HG03064 (cell line): Measurements from ENCODE around the gene CCDC88C.
"Not testable (repeated sequence)": the region's sequence is repeated elsewhere in the genome, so short reads cannot be mapped to it uniquely, and the experiment has no call there.

Source experiments
- ATAC-seq: cut with Tn5 transposase; IDR thresholded peaks from one replicate; pipeline ENCODE4 v1.9.1; 2021; ENCODE audit warnings: low read depth; ENCODE audit not compliant: unreplicated experiment

Gene CCDC88C

DNA sequence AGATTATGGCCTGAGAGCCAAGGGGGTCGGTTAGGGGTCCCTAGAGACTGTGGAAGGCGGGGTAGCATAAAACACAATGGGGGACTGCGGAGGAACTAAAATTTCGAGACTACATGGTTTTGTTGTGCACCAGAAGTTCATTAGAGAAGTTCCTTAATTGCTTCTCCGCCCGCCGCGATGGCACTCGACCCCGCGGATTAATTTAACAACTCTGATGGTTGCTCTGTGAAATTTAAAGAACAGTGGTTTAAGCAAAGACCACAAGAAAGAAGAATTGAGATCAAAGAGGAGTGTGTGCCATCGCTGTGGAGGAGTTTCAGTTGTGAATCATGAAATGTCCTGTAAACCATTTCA, 1.4 kb upstream of the CCDC88C start:
- ATAC-seq: no peak

DNA sequence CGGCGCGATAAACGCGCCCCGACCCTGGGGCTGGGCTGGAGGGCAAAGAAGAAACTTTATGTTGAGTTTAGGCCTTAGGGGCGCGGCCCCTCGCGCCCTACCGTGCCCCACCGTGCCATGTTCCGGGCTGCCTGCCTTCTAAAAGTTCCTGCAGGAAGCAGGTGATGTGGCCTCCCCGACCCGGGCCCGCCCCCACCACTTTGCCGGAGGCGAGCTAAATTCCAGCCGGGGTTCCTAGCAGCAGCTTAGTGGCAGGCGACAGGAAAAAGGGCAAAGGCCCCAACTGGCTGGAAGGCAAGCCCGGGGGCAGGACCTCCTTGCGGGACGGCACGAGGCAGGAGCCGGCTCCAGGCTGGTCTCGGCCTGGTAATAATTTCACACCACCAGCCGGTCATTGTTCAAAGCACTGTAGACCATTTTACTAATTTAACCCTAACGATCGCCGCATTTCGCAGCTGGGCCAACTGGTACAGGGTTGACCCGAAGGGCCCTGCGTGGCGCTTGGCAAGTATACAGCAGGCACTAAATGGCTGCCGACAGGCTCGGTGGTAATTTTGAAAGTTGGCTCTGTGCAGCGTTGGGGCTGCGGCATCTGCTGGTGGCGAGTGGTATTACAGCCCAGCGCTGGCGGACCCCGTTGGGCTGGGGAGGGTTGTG, 895 bp upstream of the CCDC88C start:
- no peak for ATAC-seq

DNA sequence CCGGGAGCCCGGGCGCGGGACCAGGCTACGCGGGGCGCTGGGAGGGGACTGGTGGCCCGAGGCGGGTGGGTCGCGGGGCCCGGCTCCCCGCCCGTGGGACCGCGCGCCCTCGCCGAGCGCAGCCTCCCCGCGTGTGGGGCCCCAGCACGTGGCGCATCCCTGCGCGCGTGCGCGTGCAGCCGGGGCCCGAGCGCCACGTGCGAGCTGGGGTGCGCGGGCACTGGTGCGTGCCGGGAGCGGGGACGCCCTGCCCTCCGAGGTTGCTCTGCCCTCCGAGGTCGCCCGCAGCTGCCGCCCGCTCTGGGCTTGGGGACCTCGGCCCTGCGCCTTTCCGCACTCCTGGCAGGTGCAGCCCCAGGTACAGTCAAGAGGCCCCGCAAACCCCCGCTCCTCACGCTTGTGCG, 365 bp upstream of the CCDC88C start:
- ATAC-seq: peak; percentile 22

DNA sequence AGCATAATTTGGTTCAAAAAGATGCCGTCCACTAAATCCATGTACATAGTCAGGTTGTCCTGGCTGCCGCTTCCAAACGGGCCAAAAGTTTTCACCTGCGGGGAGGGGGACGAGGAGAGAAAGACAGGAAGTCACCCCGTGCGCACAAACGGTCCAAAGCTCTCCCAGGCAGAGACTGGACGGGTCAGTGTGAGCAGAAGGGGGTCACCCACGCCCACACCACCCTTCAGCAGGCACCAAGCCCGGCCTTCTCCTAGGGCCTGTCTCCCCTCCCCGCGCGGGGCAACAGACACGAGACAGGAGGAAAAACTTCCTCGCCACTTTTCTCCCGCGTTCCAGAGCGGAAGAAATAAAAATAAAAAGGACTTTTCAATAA, 888 bp downstream of the CCDC88C start:
- ATAC-seq: no peak

DNA sequence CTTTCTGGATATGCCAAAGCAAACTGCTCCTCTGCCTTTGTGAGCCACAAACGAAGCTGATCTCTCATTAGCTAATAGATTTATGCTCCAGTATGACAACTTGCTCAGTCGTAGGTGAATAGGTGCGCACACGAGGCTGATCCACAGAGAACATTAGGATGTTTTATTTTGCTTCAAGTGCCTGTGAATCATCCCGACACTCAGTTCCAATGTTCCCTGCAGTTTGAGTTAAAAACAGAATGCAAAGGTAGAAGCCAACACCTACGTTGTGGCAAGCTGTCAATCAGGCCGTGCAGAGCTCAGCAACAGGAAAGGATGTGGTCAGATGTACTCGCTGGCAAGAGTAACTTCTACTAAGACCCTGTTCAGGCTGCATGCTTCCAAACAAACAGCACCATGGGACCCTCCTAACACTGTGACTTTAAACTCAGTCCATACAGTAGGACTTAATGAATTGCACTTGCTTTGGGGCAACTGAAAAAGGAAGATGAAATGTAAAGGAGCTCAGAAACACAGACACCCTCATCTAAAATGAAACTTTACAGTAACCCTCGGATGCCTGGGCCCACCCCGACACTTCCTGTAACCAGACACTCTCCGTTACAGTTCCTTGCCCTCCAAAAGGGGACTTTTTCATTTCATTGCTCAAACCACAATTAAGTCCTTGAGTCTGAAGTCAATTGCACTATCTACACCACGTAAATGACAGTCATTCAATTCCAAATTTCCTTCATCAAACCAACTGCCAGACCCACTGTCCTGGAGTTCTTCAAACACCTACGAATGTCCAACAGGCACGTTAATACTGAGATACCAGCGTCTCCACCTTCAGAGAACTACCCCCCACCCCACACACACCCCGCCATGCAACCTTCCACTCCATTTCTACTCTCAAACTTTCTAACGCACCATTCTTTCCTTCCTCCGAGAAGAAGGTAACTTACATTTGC, 1.6 kb downstream of the CCDC88C start:
- ATAC-seq: peak; percentile 47

DNA sequence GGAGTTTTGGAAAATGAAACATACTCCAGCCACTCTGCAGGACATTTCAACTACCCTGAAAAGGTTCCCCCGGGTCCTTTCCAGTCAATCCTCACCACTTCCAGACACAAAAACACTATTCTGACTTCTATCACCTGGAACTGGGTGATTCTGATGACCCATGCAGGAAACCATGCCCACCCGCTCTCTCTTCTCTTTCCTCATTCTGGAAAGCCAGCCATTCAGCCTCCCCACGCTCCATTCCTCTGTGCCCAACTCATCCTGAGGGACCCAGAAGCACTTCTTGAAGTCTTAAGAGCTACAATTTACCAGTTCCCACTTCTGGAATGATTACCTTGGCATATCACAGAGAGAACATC, 3.2 kb downstream of the CCDC88C start:
- ATAC-seq: no peak

DNA sequence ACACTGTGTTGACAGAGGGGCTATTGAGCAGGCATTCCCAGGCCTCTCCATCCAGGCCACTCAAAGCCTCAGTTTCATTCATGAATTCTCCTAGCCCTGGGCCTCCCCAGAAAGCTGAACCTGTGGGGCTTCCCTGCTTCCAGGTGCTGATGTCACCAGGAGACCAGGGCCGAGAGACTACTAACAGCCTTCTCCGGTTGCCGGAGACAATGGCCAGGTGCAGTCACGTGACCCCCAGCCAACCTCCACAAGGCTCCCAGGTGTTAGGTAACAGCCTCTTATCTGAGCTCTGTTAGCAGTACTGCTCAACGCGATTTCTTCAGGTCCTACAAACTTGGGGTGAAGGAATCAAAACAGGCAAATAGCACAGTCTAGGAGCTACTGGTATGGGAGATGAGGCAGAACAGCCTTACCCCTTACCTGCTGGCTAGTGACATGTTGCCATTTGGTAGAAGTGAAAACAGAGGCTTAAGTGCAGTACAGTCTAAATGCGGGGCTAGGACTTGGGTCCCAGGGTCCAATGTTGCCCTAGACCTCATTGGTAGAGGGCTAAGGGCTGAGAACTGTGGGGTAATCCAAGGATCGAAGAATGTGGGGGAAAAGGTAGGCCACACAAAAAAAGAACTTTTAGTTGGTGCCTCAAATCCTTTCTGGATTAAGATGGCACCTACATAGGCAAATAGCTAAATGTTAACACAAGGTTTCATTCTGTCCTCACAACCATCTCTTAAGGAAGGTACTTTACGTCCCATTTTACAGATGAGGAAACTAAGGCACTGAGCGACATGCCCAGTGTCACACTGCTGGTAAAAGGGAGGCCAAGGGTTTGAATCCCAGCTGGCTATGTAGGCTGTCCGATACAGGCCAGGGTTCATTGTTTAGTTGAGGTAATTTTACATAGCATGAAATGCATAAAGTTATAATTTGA, 3.8 kb downstream of the CCDC88C start:
- ATAC-seq: no peak

DNA sequence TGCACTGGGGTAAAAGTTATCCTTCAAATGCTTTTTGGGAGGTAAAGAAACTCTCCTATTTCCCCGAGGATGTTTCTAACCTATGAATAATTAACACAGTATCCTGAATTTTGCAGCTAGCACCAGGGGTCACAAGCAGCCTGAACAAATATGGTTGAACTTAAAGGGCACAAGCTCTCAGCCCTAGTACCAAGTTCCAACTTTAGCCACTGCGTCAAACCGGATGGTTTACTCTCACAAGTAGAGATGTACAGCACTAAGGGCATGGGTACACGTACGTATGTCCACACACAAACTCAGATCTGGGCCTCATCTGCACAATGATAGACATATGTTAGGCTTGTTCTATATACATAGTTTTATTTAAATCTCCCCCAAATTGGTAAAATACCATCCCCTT, 4.7 kb downstream of the CCDC88C start:
- ATAC-seq: no peak

DNA sequence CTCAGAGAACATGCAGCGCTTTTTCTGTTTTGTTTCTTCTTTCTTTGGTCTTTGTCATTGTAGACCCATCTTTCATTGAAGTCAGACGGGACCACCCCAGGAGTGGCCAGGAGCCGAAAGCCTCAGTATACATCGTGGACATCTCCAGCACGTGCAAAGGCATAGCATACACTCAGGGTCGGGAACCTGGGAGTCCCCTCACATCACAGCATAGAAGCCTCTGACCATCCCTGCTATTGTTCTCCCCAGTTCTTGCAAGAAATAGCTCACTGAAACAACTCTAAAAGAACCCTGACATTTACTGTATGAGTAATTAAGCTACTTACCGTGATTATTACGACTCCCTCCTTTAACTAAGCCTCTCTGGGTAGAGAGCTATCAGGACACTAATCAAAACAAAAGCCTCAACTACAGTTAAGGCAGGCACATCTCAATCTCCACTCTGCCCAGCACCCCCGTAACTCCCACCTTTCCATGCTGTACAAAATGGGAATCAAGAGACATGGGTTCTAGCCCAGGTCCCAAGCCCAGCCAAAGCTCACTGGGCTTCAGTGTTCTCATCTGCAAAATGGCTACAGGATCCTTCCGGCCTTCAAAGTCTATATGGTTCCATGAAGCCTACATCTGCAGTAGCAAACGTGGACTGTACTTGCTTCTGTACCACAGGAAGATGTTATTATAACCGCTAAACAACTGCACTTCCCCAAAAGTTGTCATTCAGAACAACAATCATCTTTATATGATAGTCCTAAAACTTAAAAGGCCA, 6.7 kb downstream of the CCDC88C start:
- no peak for ATAC-seq

DNA sequence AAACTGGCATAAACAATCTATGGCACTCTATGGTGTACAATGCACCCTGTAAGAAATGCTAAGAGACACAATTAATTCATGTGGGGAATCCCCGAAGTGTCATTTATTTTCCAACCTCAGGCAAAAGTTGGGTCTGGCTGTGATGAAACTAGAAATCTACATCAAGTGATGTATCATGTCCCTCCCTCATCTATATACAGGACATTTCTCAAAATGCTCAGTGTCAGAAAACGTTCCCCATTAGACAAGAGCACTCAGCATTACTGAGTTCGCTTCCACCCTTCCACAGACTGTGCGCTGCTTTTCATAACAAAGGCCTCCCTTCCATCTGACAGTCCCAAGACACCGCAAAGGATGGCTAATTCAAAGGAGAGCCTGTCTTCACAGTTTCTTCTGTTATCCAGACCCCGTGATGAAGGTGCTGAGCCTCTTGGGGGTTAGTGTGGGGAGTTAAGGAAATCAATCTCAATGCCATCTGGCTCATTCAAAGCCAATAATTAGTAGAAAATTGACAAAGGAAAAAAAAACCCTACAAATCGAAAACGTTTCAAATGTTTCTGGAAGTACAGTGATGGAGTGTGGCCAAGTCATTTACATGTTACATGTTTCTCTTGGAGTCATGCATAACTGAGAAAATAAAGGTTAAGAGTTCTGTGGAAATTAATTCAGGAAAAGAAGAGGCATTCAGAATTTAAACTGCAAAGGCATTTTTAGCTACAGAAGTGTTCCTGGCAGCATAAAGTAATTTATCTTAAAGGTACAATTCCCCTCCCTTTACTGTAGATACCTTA, 7.5 kb downstream of the CCDC88C start:
- no peak for ATAC-seq

DNA sequence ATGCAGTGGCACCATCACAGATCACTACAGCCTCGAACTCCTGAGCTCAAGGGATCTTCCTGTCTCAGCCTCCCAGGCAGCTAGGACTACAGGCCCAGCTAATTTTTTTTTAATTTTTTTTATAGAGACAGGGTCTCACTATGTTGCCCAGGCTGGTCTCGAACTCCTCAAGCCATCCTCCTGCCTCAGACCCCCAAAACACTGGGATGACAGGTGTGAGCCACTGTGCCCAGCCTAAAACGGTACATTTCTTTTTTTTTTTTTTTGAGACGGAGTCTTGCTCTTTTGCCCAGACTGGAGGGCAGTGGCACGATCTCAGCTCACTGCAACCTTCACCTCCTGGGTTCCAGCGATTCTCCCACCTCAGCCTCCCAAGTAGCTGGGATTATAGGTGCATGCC, 8.4 kb downstream of the CCDC88C start:
- not testable (repeated sequence) for ATAC-seq

DNA sequence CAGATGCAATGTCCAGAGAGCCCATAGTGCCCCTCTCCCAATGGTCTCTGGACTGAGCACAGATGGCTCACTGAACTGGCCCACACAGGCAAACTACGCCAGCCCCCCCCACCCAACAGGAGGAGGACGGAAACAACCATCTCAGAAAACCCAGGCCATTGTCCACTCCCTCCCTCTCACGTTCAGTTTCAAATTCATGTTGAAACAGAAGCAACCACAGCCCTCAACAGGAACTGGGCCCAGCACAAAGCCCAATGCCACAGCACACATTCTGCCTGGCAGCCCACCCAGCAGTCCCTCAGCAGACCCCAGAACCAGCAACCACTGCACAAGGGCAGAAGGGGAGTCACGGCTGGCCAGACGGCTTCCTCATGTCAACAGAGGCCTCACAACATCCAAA, 10.6 kb downstream of the CCDC88C start:
- ATAC-seq: no peak

DNA sequence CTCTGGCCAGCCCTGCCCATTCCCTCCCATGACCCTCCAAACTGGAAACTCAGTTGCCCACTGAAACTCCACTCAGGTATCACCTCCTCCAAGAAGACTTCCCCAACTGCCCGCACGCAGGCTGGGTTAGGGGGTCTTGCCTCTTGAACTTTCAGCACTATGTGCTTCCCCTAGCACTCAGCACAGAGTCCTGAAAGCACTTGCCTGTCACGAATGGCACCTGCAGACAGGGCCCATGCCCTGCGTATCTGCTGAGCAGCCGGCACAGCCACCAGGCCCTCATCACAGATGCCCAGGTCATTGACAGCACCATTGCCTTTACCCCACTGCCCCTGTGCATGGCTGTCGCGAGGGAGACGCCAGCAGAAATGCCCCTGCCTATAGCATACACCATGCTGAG, 11.2 kb downstream of the CCDC88C start:
- ATAC-seq: no peak

DNA sequence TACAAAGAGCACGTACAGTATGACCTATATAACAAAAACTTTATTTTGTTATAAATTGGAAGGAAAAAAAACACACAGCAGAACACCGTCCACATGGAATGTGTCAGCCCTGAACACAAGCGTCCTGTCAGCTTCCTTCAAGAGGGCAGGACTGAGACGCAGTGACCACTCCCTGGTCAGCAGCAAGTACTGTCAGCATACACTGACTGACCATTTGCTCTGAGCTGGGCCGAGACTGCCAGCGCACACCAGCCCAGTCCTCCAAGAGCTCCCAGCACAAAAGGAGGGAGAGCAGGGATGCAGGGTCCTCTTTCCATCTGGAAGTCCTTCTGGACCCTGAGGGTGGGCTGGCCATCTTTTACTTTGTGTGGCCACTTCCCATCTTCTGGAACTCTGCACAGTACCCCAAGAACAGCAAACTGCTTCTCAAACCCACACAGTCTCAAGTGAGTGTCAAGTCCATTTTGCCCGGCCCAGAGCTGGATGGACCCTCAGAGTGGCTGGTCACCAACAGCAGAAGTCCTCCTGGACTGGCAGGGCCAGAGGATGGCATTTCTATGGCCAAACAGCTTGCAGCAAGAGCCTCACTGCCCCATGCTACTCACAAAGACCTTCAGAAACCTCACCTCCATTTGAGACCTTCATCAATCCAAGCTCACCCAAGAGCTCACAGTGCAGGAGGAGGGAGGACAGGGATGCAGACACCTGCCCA, 11.7 kb downstream of the CCDC88C start:
- no peak for ATAC-seq

DNA sequence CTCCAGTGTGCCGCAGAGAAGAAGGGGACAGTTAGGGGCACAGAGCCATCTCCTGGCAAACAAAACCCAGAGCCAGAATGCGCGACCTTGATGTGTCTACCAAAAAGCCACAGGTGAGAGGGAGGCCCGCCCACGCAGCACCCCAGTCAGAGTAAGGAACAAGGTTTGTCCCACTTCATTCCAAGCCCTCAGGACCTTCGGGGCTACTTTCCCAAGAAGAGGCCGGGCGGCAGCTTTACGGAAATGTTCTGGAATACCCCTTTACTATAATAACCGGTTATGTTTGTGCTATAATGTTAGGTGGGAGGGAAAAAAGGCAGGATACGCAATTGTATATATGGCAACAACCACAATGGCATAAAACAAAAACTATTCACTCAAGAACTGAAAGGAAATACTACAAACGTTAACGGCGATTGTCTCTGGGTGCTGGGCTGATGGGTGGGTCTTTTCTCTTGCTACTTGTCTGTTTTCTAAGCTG, 12.3 kb downstream of the CCDC88C start:
- no peak for ATAC-seq

DNA sequence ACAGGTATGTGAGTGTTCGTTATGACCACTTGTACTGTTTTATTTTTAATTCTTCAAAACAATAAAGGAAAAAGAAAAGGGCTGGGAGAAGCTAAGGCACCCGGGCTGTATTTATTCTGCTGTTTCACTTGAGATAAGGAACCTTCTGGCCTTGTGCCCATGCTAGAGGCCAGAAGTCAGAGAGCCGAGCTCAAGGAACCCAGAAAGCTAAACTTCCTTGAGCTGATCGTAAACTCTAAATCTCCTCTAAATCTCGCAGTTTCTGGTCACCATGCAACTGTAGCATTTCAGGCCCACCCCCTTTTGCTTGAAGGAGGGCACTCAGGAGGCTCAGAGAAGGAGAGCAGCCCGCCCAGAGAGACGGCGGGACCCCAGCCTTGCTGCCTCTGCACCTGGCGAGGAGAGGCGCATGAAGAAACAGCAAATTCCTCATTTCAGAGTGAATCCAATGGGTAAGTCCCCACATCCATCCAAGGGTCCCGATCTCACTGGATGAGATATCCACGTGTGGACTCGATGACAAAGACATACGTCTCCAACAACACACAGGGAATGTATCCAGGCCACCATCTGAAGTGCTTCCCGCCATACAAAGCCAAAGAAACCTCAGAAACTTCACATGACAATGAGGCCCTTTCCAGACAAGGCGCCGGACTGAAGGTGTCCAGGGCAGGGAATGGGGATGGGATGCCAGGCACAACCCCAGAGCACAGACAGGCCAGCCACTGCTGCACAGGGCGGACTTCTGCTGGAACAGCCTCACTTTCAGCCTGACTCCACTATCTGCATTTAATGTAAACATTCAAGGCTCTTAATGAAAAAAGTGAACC, 14.6 kb downstream of the CCDC88C start:
- no peak for ATAC-seq

DNA sequence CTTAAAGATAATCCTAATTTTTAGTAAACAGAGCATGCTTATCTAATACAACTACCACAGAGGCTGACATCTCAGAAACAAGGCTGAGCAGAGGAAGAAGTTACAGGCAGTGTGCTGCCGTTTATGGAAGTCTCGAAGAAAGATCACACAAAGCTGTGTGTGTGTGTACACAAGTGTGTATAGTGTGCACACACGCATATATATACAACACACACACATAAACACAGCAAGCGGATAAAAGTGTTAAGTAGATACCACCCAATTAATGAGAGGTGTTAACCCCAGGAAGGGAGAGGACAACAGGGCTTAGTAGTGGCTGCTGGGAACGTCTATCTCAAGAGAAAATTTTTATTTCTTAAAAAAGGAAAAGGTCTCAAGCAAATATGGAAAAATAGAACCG, 15.3 kb downstream of the CCDC88C start:
- ATAC-seq: no peak

DNA sequence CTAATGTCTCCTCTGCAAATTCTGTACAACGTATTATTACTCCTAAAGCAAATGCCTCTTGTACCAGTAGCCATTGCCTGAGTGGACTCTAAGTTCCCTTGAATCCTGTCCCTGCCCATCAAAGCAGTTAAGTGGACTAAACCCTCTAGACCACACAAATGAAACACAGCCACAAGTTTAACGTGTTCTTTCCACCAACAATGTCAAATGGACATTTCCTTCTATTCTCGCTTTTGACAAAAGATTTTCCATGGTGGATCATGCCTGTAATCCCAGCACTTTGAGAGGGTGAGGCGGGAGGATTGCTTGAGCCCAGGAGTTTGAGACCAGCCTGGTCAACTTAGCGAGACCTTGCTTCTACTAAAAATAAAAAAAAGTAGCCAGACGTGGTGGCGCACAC, 15.9 kb downstream of the CCDC88C start:
- ATAC-seq: no peak
